Endothelial cell of umbilical vein (primary cell): Measurements from ENCODE around the gene RNF121. TPM values are rescaled to one million over a fixed set of nuclear protein-coding genes. Genes with fewer than 3 reads are reported as not detected.

Experiments used
- BruUV-seq: library from RNA; stranded (reverse); fragments of 400-500 nt; replicated peaks from 2 replicates; lab custom pipeline; 2021; lab: Mats Ljungman, UMichigan
- CTCF ChIA-PET: fragments of 300-600, 350-600 bp; sonication (Branson Sonifier 250); formaldehyde crosslinking; loops from one replicate; lab custom pipeline; 2021; ENCODE audit warnings: antibody characterized with exemption, inconsistent platforms; lab: Charles Lee
- POLR2A ChIA-PET: fragments of 300-600, 350-600 bp; sonication (Branson Sonifier 250); formaldehyde crosslinking; loops from one replicate; lab custom pipeline; 2021; ENCODE audit warnings: antibody characterized with exemption, inconsistent platforms; lab: Charles Lee
- DNase-seq: peaks from one replicate; pipeline ENCODE4 v3.0.0-alpha.2; 2011; ENCODE audit warnings: low read depth, low spot score
- FAIRE-seq: peaks from 2 replicates; lab custom pipeline; 2011; peaks lifted over from hg19 to GRCh38; lab: Jason Lieb, UNC
- H2AFZ ChIP-seq: 2 replicates; pipeline ENCODE4 v1.6.0; 2012; ENCODE audit warnings: low read depth, low read length, control low read depth, inconsistent platforms
- H3K27ac ChIP-seq: 2 replicates; pipeline ENCODE4 v1.5.1; 2011; ENCODE audit warnings: low read depth, mild to moderate bottlenecking, control low read depth, low read length, moderate library complexity; ENCODE audit not compliant: insufficient read depth
- H3K27me3 ChIP-seq, 2 experiments: 2 replicates each; pipeline versions ENCODE4 v1.6.0 to v1.6.1; 2011; ENCODE audit warnings: low read length in 2 of 2, mixed read lengths in 1 of 2; ENCODE audit not compliant: control insufficient read depth in 2 of 2, insufficient read depth in 2 of 2
- H3K36me3 ChIP-seq, 2 experiments: 2 replicates in 1 of 2; 3 replicates in 1 of 2; pipeline ENCODE4 v1.5.1; 2011; ENCODE audit warnings: low read length in 2 of 2, mild to moderate bottlenecking in 1 of 2, moderate library complexity in 1 of 2; ENCODE audit not compliant: control insufficient read depth in 2 of 2, insufficient read depth in 2 of 2; ENCODE audit errors: extremely low read depth in 1 of 2
- H3K4me1 ChIP-seq: 3 replicates; pipeline ENCODE4 v1.5.1; 2011; ENCODE audit warnings: mild to moderate bottlenecking, low read length; ENCODE audit not compliant: control insufficient read depth, insufficient read depth; ENCODE audit errors: extremely low read depth
- H3K4me2 ChIP-seq: 2 replicates; pipeline ENCODE4 v1.6.1; 2011; ENCODE audit warnings: low read length, control low read depth, mixed read lengths; ENCODE audit not compliant: insufficient read depth
- H3K4me3 ChIP-seq, 3 experiments: fragments of 200-600 bp in 1 of 3; sonication (generic), shearing (Covaris generic) in 1 of 3; replicated peaks in 1 of 3; 2 replicates each; pipeline ENCODE4 v1.5.1; 2011 to 2016; ENCODE audit warnings: control low read depth in 3 of 3, low read length in 3 of 3, mild to moderate bottlenecking in 2 of 3, inconsistent platforms in 1 of 3, low read depth in 1 of 3, moderate library complexity in 1 of 3; ENCODE audit not compliant: insufficient read depth in 1 of 3
- H3K79me2 ChIP-seq: 2 replicates; pipeline ENCODE4 v1.6.0; 2012; ENCODE audit warnings: low read length, inconsistent platforms; ENCODE audit not compliant: control insufficient read depth, insufficient read depth
- H3K9ac ChIP-seq: replicated peaks from 2 replicates; pipeline ENCODE3; 2011; ENCODE audit warnings: low read length, control low read depth; ENCODE audit not compliant: insufficient read depth; ENCODE audit errors: extremely low read depth
- H3K9me1 ChIP-seq: replicated peaks from 3 replicates; pipeline ENCODE4 v1.6.0; 2011; ENCODE audit warnings: mild to moderate bottlenecking, low read length; ENCODE audit not compliant: control insufficient read depth, insufficient read depth; ENCODE audit errors: extremely low read depth
- H3K9me3 ChIP-seq: replicated peaks from 2 replicates; pipeline ENCODE4 v1.5.1; 2012; ENCODE audit warnings: low read length, inconsistent platforms; ENCODE audit not compliant: control insufficient read depth, insufficient read depth
- H4K20me1 ChIP-seq: replicated peaks from 2 replicates; pipeline ENCODE3; 2011; ENCODE audit warnings: mild to moderate bottlenecking, low read length; ENCODE audit not compliant: control insufficient read depth, insufficient read depth; ENCODE audit errors: extremely low read depth
- CTCF ChIP-seq, 2 donors: IDR thresholded peaks; 1 replicate in 1 of 2; 2 replicates in 1 of 2; pipeline ENCODE4 v1.5.1; 2011; ENCODE audit warnings: low read length in 2 of 2, mild to moderate bottlenecking in 2 of 2, moderate library complexity in 2 of 2, control low read depth in 1 of 2, inconsistent platforms in 1 of 2, low read depth in 1 of 2; ENCODE audit not compliant: insufficient read depth in 1 of 2; ENCODE audit errors: extremely low read depth in 1 of 2
- EZH2 ChIP-seq: IDR thresholded peaks from 2 replicates; pipeline ENCODE4 v1.6.1; 2012; ENCODE audit warnings: borderline replicate concordance, low read depth, mild to moderate bottlenecking, moderate library complexity, low read length, inconsistent platforms; ENCODE audit not compliant: severe bottlenecking
- FOS ChIP-seq: IDR thresholded peaks from 2 replicates; pipeline ENCODE4 v1.6.1; 2011; ENCODE audit warnings: mild to moderate bottlenecking, low read length, moderate library complexity, borderline replicate concordance; ENCODE audit not compliant: insufficient read depth
- GATA2 ChIP-seq: IDR thresholded peaks from 2 replicates; pipeline ENCODE4 v1.7.0; 2011; ENCODE audit warnings: low read depth, mild to moderate bottlenecking, moderate library complexity, mixed read lengths, low read length; ENCODE audit not compliant: insufficient read length, insufficient read depth
- JUN ChIP-seq: IDR thresholded peaks from 2 replicates; pipeline ENCODE4 v1.6.1; 2011; ENCODE audit warnings: borderline replicate concordance, low read depth; ENCODE audit not compliant: insufficient read length, insufficient read depth
- MAX ChIP-seq: IDR thresholded peaks from 2 replicates; pipeline ENCODE4 v1.6.1; 2011; ENCODE audit not compliant: insufficient read depth, insufficient read length
- MYC ChIP-seq: IDR thresholded peaks from one replicate; pipeline ENCODE4 v1.6.1; 2011; ENCODE audit warnings: mild to moderate bottlenecking, low read depth, low read length
- POLR2A ChIP-seq: IDR thresholded peaks from 2 replicates; pipeline ENCODE4 v1.6.1; 2012; ENCODE audit warnings: low read depth, mild to moderate bottlenecking, control low read depth, low read length
- POLR2AphosphoS5 ChIP-seq: IDR thresholded peaks from 2 replicates; pipeline ENCODE4 v1.6.1; 2012; ENCODE audit warnings: low read depth, mild to moderate bottlenecking, control low read depth, low read length, moderate library complexity; ENCODE audit not compliant: insufficient read depth
- dilution Hi-C: fragments of 300-500 bp; cut with MboI; formaldehyde crosslinking; loops from one replicate; pipeline ENCODE4 v1.15.0; 2019; ENCODE audit warnings: low sequenced_read_pairs; ENCODE audit not compliant: extremely low pct_ligation_motif_present
- intact Hi-C: fragments of 100-400 bp; cut with micrococcal nuclease; formaldehyde crosslinking; loops from one replicate; pipeline ENCODE4 v1.10.0; 2022
- polyA plus RNA-seq, 4 experiments: library from polyadenylated mRNA; depleted of rRNA in 3 of 4; stranded (reverse) in 3 of 4; unstranded in 1 of 4; fragments of >200 nt; gene quantifications; 2 replicates each; pipeline versions ENCODE4 v1.2.1 to v1.2.3, GENCODE V29; 2011 to 2012; ENCODE audit warnings: missing spikeins in 1 of 4
- total RNA-seq: library from RNA; stranded (reverse); gene quantifications from 2 replicates; pipeline ENCODE4 v1.2.3, GENCODE V29; 2021

RNF121 gene
- total and polyA plus RNA-seq, 2 donors (not counting 3 experiments of a cell fraction or from before 2014, with no cell fraction given) = 61.4 to 99.9 TPM

- DNase-seq (peak; percentile 76), FAIRE-seq (peak; percentile 88)
- H2AFZ ChIP-seq = no peak overlapping the region
- H3K27me3 ChIP-seq = no peaks in the 10 kb centered on the region
- peak; percentile 52 for TF ChIP-seq POLR2A
- no peak for TF ChIP-seq CTCF (IDR thresholded peaks at IDR 0.05; ENCODE audit: extremely low read depth in 1 of 2, insufficient read depth in 1 of 2, low read depth in 1 of 2, low read length in 2 of 2)
- no peak for TF ChIP-seq MAX
- TF ChIP-seq FOS = peak; percentile 50
- no peak for TF ChIP-seq JUN
- no peak for TF ChIP-seq EZH2
- TF ChIP-seq MYC = no peak
- peak; percentile 71 for TF ChIP-seq GATA2
- TF ChIP-seq POLR2AphosphoS5 = peak; percentile 53
- intact Hi-C loops (no loop called here), dilution Hi-C loops (no loop called here)
- peak overlapping the region; percentile 28 for H3K4me2 ChIP-seq
- H3K79me2 ChIP-seq = peaks cover 80% of the 10 kb centered on the region
- peak overlapping the region; percentile 64 for H3K9ac ChIP-seq
- BruUV-seq = no TSS peak
- peaks cover 72% of the 10 kb centered on the region for H3K4me1 ChIP-seq
- H3K27ac ChIP-seq = peak overlapping the region; percentile 89
- no peak overlapping the region for H3K4me3 ChIP-seq
- H3K36me3 ChIP-seq = no peaks in the 10 kb centered on the region
- POLR2A ChIA-PET = no interaction called here
- CTCF ChIA-PET = interaction anchor here (1.2 to 3.7 kb wide), 4 partner anchors 13 to 31 kb away, joined by 3 to 14 read pairs (median 4); partner anchors contain the start of genes RNF121 and XNDC1N
- H3K9me3 ChIP-seq = no peaks in the 10 kb centered on the region
- H3K9me1 ChIP-seq = no peaks in the 10 kb centered on the region
- H4K20me1 ChIP-seq = no peaks in the 10 kb centered on the region
These were observed 17.3 kb downstream of the RNF121 start for GRCh38 chr11:71946144-71946571.
